ENCODE data around the gene ZNF85.

GRCh38 chr19:20969498-20969897 lies 46.4 kb downstream of the ZNF85 start:
- no peak for TF ChIP-seq POLR2AphosphoS5 (IDR thresholded peaks at IDR 0.05; ENCODE audit: borderline replicate concordance, low read depth, low read length)
- no peak for TF ChIP-seq EZH2 (IDR thresholded peaks at IDR 0.05)
- TF ChIP-seq FOXP2 (optimal IDR thresholded peaks at IDR 0.05; ENCODE audit: control extremely low read depth, extremely low read length, insufficient read depth) = no peak
